ENCODE measurements around the gene PTPN13.
A peak's percentile ranks its signal among the peaks of the same experiment; 100 is the strongest.

PTPN13 gene

DNA sequence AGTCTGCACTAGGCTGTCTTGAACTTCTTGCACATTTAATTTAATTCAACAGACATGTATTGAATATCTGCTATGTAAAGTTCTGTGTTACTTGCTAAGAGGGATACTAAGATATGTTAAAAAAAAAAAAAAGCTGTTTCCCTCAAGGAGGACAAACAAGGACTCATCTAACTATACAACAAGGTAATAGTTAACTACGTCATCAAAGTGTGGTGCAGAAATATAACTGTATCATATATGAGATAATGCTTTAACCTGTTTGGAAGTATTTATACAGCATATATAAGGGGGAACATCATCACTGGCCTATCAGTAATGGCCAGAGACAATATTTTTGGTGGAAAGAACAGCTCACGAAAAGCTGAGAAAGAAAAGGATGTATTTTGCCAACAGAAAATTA is 89.9 kb downstream of the PTPN13 start:
- Mint-ChIP-seq H3K36me3 (ENCODE audit: low read depth) (peaks cover 32% of the 10 kb centered on the region), H3K4me1 (no peaks in the 10 kb centered on the region), H3K27ac (peak overlapping the region; percentile 19), H3K4me3 (no peak overlapping the region), H3K27me3 (ENCODE audit: low read depth, poor library complexity) (no peaks in the 10 kb centered on the region), H3K9me3 (no peaks in the 10 kb centered on the region)
- no peak for DNase-seq
- TF ChIP-seq, protein P1, sequence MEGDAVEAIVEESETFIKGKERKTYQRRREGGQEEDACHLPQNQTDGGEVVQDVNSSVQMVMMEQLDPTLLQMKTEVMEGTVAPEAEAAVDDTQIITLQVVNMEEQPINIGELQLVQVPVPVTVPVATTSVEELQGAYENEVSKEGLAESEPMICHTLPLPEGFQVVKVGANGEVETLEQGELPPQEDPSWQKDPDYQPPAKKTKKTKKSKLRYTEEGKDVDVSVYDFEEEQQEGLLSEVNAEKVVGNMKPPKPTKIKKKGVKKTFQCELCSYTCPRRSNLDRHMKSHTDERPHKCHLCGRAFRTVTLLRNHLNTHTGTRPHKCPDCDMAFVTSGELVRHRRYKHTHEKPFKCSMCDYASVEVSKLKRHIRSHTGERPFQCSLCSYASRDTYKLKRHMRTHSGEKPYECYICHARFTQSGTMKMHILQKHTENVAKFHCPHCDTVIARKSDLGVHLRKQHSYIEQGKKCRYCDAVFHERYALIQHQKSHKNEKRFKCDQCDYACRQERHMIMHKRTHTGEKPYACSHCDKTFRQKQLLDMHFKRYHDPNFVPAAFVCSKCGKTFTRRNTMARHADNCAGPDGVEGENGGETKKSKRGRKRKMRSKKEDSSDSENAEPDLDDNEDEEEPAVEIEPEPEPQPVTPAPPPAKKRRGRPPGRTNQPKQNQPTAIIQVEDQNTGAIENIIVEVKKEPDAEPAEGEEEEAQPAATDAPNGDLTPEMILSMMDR (IDR thresholded peaks at IDR 0.05) = no peak

DNA sequence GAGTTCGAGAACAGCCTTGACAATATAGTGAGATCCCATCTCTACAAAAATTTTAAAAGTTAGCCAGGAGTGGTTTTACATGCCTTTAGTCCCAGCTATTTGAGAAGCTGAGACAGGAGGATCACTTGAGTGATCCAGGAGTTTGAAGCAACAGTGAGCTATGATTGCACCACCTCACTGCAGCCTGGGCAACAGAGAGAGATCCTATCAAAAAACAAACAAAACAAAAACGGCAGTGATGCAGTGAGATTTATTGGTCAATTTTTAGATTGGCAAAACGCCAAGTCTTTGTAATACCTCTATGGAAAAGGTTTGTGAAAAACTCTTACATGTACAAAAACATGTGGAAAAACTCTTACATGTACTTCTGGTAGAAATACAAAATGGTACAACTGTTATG is 91.3 kb downstream of the PTPN13 start:
- Mint-ChIP-seq H3K27ac (no peak overlapping the region), H3K4me3 (no peak overlapping the region), H3K4me1 (no peaks in the 10 kb centered on the region), H3K27me3 (ENCODE audit: low read depth, poor library complexity) (no peaks in the 10 kb centered on the region), H3K36me3 (ENCODE audit: low read depth) (peaks cover 37% of the 10 kb centered on the region), H3K9me3 (no peaks in the 10 kb centered on the region)
- TF ChIP-seq, protein P1 (IDR thresholded peaks at IDR 0.05) = no peak
- no peak for DNase-seq

- no peak overlapping the region for H3K27ac Mint-ChIP-seq
- no peaks in the 10 kb centered on the region for H3K9me3 Mint-ChIP-seq
- no peaks in the 10 kb centered on the region for H3K4me1 Mint-ChIP-seq
- peaks cover 39% of the 10 kb centered on the region for H3K36me3 Mint-ChIP-seq (ENCODE audit: low read depth)
- TF ChIP-seq, protein P1 (IDR thresholded peaks at IDR 0.05) = no peak
- H3K27me3 Mint-ChIP-seq (ENCODE audit: low read depth, poor library complexity) = no peaks in the 10 kb centered on the region
- no peak overlapping the region for H3K4me3 Mint-ChIP-seq
- DNase-seq = no peak
These were observed 92.6 kb downstream of the PTPN13 start for GRCh38 chr4:86686741-86687140.

DNA sequence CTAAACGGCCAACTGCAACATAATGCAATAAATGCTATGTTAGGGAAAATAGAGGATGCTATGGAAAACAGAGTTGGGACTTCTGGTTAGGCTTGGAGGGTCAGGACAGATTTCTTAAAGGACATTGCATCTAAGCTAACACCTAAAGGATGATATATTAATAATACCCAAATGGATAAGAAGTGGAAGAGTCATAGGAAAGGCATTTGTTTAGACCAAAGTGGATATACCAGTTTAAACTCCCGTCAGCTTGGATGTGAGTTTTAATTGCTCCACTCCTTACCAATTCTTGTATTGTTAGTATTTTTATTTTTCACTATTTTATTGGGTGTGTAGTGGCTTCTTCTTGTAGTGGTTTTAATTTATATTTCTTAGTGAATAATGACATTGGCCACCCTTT is 93.9 kb downstream of the PTPN13 start:
- Mint-ChIP-seq H3K4me3 (no peak overlapping the region), H3K36me3 (ENCODE audit: low read depth) (peaks cover 39% of the 10 kb centered on the region), H3K4me1 (no peaks in the 10 kb centered on the region), H3K9me3 (no peaks in the 10 kb centered on the region), H3K27ac (no peak overlapping the region), H3K27me3 (ENCODE audit: low read depth, poor library complexity) (no peaks in the 10 kb centered on the region)
- DNase-seq = no peak
- TF ChIP-seq, protein P1 (IDR thresholded peaks at IDR 0.05) = no peak

GRCh38 chr4:86704601-86705000 is 110.5 kb downstream of the PTPN13 start:
- peak overlapping the region; percentile 72 for H3K27ac Mint-ChIP-seq
- H3K4me1 Mint-ChIP-seq = no peaks in the 10 kb centered on the region
- peaks cover 57% of the 10 kb centered on the region for H3K36me3 Mint-ChIP-seq (ENCODE audit: low read depth)
- TF ChIP-seq, protein P1 (IDR thresholded peaks at IDR 0.05) = no peak
- H3K9me3 Mint-ChIP-seq = no peaks in the 10 kb centered on the region
- DNase-seq = no peak
- no peaks in the 10 kb centered on the region for H3K27me3 Mint-ChIP-seq (ENCODE audit: low read depth, poor library complexity)
- no peak overlapping the region for H3K4me3 Mint-ChIP-seq

DNA sequence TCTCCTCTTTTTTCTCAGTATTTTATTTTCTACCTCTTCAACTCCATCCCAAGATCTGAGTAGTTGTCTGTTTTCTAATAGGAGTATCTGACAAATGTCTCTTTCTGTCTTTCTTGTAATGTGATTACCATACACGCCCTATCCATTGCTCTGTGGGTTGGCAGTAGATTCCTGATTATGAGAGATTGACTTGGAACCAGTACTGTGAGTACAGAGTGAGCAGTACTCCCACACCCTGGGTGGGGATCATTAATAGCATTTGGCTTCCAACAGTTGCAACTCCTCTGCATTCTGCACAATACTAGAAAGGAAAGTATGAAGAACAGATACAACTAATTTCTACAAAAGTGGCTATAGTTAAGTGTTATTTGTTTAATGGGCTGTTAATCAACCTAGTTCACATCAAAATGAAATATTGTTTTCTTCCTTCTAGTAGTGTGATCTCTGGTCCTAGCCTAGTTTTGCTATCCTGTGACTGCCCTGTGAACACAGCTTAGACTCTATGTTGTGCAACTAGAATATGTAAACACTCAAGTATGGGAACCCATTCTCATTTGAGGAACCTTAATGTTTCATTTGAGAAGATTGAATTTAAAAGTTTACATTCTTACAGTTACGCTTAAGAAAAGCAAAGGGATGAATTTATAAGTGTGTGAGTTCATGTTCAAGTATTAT is 112.9 kb downstream of the PTPN13 start:
- Mint-ChIP-seq H3K27me3 (ENCODE audit: low read depth, poor library complexity) (no peaks in the 10 kb centered on the region), H3K4me1 (no peaks in the 10 kb centered on the region), H3K9me3 (no peaks in the 10 kb centered on the region), H3K4me3 (no peak overlapping the region), H3K27ac (peak overlapping the region; percentile 1), H3K36me3 (ENCODE audit: low read depth) (peaks cover 41% of the 10 kb centered on the region)
- no peak for DNase-seq
- TF ChIP-seq, protein P1 (IDR thresholded peaks at IDR 0.05) = no peak

All from nephron progenitor cell (in vitro differentiated cells).